NCI-H2196 (cell line): ENCODE measurements around the gene UBE2E3.
"Not testable (repeated sequence)": the region's sequence is repeated elsewhere in the genome, so short reads cannot be mapped to it uniquely, and the experiment has no call there.

Experiments used
- DNase-seq: peaks from one replicate; lab custom pipeline; 2025; ENCODE audit not compliant: unreplicated experiment; lab: John Stamatoyannopoulos, UW

UBE2E3 gene

DNA sequence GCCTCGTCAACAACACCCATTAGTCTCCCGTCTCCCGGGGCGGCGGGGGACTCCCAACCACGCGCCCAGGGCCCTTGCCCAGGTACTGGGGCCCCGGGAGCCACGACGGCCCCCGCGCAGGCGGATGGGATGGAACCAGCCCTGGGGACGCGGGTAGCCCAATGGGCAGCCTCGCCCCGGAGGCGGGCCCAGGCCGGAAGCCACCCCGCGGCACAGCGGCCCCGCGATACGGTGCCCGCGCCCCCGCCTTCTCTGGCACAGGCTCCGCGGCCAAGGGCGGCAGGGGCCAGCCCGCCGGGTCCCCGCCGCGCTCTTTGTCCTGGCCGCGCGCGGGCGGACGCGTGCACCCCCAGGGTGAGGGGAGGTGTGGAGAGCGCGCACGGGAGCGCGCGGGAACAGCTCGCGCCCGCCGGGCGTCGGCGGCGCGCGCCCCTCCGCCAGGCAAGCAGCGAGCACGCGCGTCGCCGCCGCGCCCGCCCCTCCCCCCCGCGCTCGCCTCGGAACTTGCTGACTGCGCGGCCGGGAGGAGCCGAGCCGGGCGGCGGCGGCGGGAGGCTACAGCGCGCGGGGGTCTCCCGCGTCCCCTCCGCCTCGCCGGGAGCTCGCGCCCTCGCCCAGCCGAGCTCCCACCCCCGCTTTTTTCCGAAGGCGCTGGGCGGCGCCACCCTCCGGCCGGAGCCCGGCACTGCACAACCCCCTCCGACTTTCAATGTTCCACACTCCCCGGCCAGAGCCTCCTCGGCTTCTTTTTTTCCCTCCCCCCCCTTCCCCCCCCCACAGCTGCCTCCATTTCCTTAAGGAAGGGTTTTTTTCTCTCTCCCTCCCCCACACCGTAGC is at the start of gene UBE2E3:
Gene UBE2E3, plus strand, starts transcription at position 500 of the 837 bp plus-strand sequence. CDS start 1,438 bp downstream, outside the sequence.
- DNase-seq = peak; percentile 93

- no peak for DNase-seq
Observed at GRCh38 chr2:180931841-180932240, 48.6 kb upstream of the UBE2E3 start.

DNA sequence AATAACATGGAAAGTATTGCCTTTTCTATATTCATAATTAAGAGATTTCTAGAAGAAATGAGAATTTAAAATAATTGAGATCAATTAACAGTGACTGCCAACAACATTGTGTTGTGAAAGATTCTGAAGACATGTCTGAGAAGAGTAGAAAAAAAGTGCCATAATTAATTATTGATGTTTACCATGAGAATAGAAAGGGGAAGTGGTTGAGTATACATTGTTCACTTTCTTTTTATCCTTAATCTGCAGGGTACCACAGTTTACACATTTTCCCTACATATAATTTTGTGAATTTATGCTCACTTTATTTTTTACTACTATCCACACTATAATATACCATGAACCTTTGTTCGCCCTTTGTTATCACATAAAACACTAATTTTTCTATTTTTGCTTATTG is 47.1 kb upstream of the UBE2E3 start:
- DNase-seq = no peak

DNA sequence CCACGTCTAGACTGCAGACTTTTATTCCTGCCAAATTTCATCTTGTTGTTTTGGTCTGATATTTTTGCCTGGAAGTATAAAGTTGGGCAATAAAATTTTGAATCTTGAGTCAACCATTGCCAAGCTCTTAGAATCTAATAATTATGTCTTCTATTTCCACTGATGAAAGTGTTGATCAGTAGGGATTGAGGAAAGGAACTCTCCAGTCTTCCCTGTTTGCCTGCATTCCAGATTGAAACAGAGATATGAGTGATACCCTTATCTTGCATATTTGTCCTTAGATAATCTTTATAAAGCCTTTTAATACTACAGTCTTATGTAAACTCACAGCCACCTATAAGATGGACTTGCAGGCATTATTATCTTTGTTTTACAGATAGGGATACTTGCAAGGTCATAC is 45.5 kb upstream of the UBE2E3 start:
- no peak for DNase-seq

DNA sequence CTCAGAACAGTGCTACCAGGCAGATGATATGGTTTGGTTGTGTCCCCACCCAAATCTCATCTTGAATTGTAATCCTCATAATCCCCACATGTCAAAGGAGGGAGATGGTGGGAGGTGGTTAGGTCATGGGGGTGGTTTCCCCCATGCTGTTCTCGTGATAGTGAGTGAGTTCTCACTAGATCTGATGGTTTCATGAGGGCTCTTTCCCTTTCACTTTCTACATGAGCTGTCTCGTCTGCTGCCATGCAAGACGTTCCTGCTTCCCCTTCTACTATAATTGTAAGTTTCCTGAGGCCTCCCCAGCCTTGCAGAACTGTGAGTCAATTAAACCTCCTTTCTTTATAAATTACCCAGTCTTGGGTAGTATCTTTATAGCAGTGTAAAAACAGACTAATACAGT is 42.9 kb upstream of the UBE2E3 start:
- DNase-seq = not testable (repeated sequence)

DNA sequence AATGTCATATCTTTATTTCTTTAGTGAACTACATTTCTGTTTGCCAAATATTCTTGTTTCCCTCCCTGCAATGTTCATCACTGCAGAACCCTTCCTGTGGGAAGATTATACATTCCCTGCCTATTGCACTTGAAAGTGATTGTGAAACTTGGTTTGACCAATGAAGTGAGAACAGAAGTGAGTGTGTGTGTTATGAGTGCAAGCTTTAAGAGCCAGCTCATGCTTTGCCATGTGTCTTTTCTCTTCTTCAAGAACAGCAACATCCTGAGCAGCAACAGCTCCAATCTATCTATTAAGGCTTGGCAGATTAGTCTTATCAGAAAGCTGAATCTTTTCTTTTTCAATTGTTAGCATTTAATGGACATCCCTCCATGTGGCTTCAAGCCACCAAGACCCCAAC is 42.0 kb upstream of the UBE2E3 start:
- no peak for DNase-seq

- DNase-seq = no peak
Observed at GRCh38 chr2:180943275-180943674, 37.1 kb upstream of the UBE2E3 start.

- no peak for DNase-seq
Observed at GRCh38 chr2:180944372-180944771, 36.0 kb upstream of the UBE2E3 start.

DNA sequence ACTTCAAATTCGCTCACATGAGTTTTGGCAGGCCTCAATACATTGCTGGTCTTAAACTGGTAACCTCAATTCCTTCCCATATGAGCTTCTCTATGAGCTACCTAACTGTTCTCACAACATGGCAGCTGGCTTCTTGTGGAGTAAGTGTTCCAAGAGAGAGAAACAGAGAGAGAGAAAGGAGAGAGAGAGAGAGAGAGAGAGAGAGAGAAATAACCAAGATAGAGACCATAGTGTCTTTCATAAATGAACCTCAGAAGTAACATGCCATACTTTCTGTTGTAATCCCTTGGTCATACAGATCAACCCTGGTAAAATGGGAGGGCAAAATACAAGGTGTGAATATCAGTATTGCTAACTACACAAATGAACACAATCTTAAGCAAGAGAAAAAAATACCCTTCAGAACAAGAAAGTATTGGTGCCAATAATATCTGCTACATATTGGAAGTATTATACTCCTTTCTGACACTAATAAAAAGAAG is 33.2 kb upstream of the UBE2E3 start:
- no peak for DNase-seq

DNA sequence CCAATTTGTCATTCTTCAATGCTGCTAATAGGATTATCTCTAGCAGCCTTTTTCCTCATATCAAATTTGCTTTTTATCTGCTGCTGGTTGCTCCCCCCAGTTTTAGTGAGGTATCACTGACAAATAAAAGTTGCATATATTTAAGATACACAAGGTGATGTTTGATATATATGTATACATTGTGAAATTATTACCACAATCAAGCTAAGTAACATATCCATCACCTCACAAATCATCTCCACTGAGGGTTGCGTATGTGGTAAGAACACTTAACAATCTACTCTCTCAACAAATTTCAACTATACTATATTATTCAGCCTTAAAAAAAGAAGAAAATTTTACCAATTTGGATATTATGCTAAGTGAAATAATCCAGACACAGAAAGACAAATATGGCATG is 30.5 kb upstream of the UBE2E3 start:
- no peak for DNase-seq

GRCh38 chr2:180952082-180952481 is 28.3 kb upstream of the UBE2E3 start:
- no peak for DNase-seq

DNA sequence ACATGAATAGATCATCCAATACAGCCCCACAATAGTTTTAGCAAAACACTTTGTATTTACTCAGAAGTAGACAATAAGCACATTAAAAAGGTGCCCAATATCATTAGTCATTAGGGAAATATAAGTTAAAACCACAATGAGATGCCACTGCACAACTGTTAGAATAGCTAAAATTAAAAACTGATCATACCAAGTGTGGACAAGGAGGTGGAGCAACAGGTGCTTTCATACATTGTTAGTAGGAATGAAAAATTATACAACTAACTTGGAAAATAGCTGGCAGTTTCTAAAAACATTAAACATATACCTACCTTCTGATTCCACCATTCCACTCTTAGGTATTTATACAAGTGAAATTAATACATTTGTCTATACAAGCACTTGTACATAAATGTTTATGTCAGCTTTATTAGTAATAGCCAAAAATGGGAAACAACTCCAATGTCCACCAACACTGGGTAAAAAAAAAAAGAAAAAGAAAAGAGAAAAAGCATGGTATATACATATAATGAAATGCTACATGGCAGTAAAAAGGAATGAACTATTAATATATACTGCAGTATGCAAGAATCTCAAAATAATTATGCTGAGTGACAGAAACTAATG is 27.6 kb upstream of the UBE2E3 start:
- DNase-seq = no peak

- DNase-seq = no peak
Observed at GRCh38 chr2:180953550-180953949, 26.9 kb upstream of the UBE2E3 start.

DNA sequence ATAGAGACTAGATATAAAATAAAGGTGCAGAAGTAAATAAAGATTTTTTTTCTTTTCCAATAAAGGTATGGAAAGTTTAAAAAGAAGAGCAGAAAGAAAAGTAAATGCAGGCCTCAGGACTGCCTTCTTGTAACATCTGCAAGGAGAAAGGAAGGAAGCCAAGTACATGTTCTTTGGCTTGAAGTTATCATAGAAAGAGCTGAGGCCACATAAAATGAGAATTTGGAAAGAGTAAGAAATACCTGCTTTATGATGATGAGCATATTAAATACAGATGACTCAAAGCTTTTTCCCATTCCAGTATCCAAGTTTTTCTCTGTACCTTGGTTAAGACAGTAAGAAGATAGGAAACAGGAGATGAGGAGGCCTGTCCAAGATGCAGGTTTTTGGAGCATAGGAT is 25.3 kb upstream of the UBE2E3 start:
- DNase-seq = no peak

DNA sequence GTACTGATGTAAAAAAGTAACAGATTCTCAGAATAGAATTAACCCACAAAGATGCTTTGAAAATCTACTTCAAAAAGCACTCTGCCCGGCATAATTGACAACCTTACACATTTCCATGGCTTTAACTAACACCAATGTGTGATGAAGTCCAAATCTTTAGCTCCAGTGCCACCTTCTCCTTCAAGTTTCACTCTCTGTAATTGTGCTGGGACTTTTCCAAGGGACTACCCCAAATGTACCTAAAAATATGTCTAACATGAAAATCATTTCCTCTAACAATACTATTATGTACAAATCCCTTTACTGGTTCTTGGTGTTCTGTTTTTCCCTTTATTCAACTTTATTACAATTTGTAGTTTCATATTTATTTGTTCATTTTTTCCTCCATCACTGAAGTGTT is 20.6 kb upstream of the UBE2E3 start:
- no peak for DNase-seq

- DNase-seq = no peak
Observed at GRCh38 chr2:180960982-180961381, 19.4 kb upstream of the UBE2E3 start.

- DNase-seq = no peak
Observed at GRCh38 chr2:180962727-180963314, 17.6 kb upstream of the UBE2E3 start.

- DNase-seq = no peak
Observed at GRCh38 chr2:180966378-180966777, 14.0 kb upstream of the UBE2E3 start.

- DNase-seq = no peak
Observed at GRCh38 chr2:180969124-180969523, 11.3 kb upstream of the UBE2E3 start.

GRCh38 chr2:180970016-180970415 is 10.4 kb upstream of the UBE2E3 start:
- DNase-seq = no peak

- no peak for DNase-seq
Observed at GRCh38 chr2:180971811-180972210, 8.6 kb upstream of the UBE2E3 start.

DNA sequence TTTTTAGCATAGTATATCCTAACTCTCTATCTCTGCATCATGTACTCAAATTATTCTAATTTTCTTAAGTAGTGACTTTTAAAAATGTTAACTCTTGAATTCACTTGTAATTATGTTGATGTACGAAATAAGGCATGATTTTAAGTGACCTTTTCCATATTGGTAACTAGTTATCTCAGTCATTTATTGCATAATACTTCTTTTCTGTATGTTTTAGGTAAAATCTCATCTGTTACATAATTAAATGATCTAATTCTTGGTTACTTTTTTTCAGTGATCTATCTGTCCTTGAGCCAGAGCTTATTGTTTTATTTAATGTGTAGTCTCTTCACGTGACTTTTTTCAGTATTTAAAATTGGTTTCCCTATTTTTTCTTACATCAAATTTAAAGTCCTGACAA is 4.8 kb upstream of the UBE2E3 start:
- DNase-seq = no peak
